IPS-15b (cell line): ENCODE results near the gene OR2T34.
"Not testable (repeated sequence)": the region's sequence is repeated elsewhere in the genome, so short reads cannot be mapped to it uniquely, and the experiment has no call there.

Source experiments
- H3K27me3 ChIP-seq: one replicate; pipeline ENCODE4 v1.6.1; 2013; ENCODE audit warnings: low read length; ENCODE audit not compliant: control insufficient read depth, insufficient read depth
- H3K36me3 ChIP-seq: one replicate; pipeline ENCODE4 v1.6.1; 2013; ENCODE audit warnings: low read length; ENCODE audit not compliant: control insufficient read depth, insufficient read depth
- H3K4me1 ChIP-seq: one replicate; pipeline ENCODE4 v1.6.1; 2013; ENCODE audit warnings: mild to moderate bottlenecking, low read length; ENCODE audit not compliant: control insufficient read depth, insufficient read depth
- H3K4me3 ChIP-seq: one replicate; pipeline ENCODE4 v1.5.1; 2013; ENCODE audit warnings: low read depth, low read length
- H3K9ac ChIP-seq: one replicate; pipeline ENCODE4 v1.6.1; 2013; ENCODE audit warnings: low read depth, mild to moderate bottlenecking, low read length
- H3K9me3 ChIP-seq: one replicate; pipeline ENCODE4 v1.6.1; 2013; ENCODE audit warnings: mild to moderate bottlenecking, low read length; ENCODE audit not compliant: control insufficient read depth, insufficient read depth

OR2T34 gene

GRCh38 chr1:248592655-248593054, 18.1 kb upstream of the OR2T34 start:
- Histone ChIP-seq H3K4me1 (no peaks in the 10 kb centered on the region), H3K4me3 (no peak overlapping the region), H3K9ac (no peak overlapping the region), H3K9me3 (no peaks in the 10 kb centered on the region), H3K27me3 (no peaks in the 10 kb centered on the region), H3K36me3 (no peaks in the 10 kb centered on the region)

GRCh38 chr1:248590055-248590454, 15.5 kb upstream of the OR2T34 start:
- Histone ChIP-seq H3K36me3 (no peaks in the 10 kb centered on the region), H3K9me3 (no peaks in the 10 kb centered on the region), H3K27me3 (no peaks in the 10 kb centered on the region), H3K9ac (no peak overlapping the region), H3K4me1 (no peaks in the 10 kb centered on the region), H3K4me3 (no peak overlapping the region)

- Histone ChIP-seq H3K27me3 (no peaks in the 10 kb centered on the region), H3K9ac (no peak overlapping the region), H3K36me3 (no peaks in the 10 kb centered on the region), H3K4me1 (no peaks in the 10 kb centered on the region), H3K4me3 (no peak overlapping the region), H3K9me3 (no peaks in the 10 kb centered on the region)
These were observed 14.8 kb upstream of the OR2T34 start for GRCh38 chr1:248589334-248589733.

GRCh38 chr1:248585266-248585665, 10.7 kb upstream of the OR2T34 start:
- Histone ChIP-seq H3K36me3 (no peaks in the 10 kb centered on the region), H3K4me3 (no peak overlapping the region), H3K4me1 (no peaks in the 10 kb centered on the region), H3K27me3 (no peaks in the 10 kb centered on the region), H3K9me3 (no peaks in the 10 kb centered on the region), H3K9ac (no peak overlapping the region)

- Histone ChIP-seq H3K4me1 (no peaks in the 10 kb centered on the region), H3K27me3 (no peaks in the 10 kb centered on the region), H3K36me3 (no peaks in the 10 kb centered on the region), H3K4me3 (no peak overlapping the region), H3K9ac (no peak overlapping the region), H3K9me3 (no peaks in the 10 kb centered on the region)
These were observed 1.9 kb upstream of the OR2T34 start for GRCh38 chr1:248576260-248576980.

- not testable (repeated sequence) for H3K9ac ChIP-seq, H3K4me3 ChIP-seq, H3K27me3 ChIP-seq, H3K9me3 ChIP-seq, H3K36me3 ChIP-seq, H3K4me1 ChIP-seq
These were observed 701 bp downstream of the OR2T34 start for GRCh38 chr1:248573856-248574255.

GRCh38 chr1:248572049-248572448, 2.5 kb downstream of the OR2T34 start:
- H3K9ac ChIP-seq, H3K36me3 ChIP-seq, H3K27me3 ChIP-seq, H3K9me3 ChIP-seq, H3K4me3 ChIP-seq, H3K4me1 ChIP-seq: not testable (repeated sequence)

- not testable (repeated sequence) for H3K9ac ChIP-seq
These were observed 3.7 kb downstream of the OR2T34 start for GRCh38 chr1:248570811-248571210.

GRCh38 chr1:248569049-248569448, 5.5 kb downstream of the OR2T34 start:
- not testable (repeated sequence) for H3K4me3 ChIP-seq, H3K4me1 ChIP-seq, H3K36me3 ChIP-seq, H3K9ac ChIP-seq, H3K9me3 ChIP-seq, H3K27me3 ChIP-seq

More at GRCh38 chr1:248570811-248571210, 3.7 kb downstream of the OR2T34 start:
- not testable (repeated sequence) for H3K9me3 ChIP-seq, H3K4me3 ChIP-seq, H3K4me1 ChIP-seq, H3K27me3 ChIP-seq, H3K36me3 ChIP-seq

- H3K36me3 ChIP-seq, H3K9me3 ChIP-seq, H3K9ac ChIP-seq, H3K4me1 ChIP-seq, H3K4me3 ChIP-seq, H3K27me3 ChIP-seq: not testable (repeated sequence)
These were observed 8.8 kb downstream of the OR2T34 start for GRCh38 chr1:248565530-248566373.

GRCh38 chr1:248562672-248563071, 11.9 kb downstream of the OR2T34 start, which contains the start of gene OR2T29:
TSS of gene OR2T29 (minus strand) at chr1:248562772. CDS start at chr1:248559491, 3,281 bp downstream.
- not testable (repeated sequence) for H3K27me3 ChIP-seq, H3K4me1 ChIP-seq, H3K9ac ChIP-seq, H3K4me3 ChIP-seq, H3K9me3 ChIP-seq, H3K36me3 ChIP-seq

- H3K36me3 ChIP-seq, H3K27me3 ChIP-seq, H3K9ac ChIP-seq, H3K4me3 ChIP-seq, H3K9me3 ChIP-seq, H3K4me1 ChIP-seq: not testable (repeated sequence)
These were observed 23.5 kb downstream of the OR2T34 start for GRCh38 chr1:248551027-248551426.
